Measurements from ENCODE around the gene EMC10.

The EMC10 gene

DNA sequence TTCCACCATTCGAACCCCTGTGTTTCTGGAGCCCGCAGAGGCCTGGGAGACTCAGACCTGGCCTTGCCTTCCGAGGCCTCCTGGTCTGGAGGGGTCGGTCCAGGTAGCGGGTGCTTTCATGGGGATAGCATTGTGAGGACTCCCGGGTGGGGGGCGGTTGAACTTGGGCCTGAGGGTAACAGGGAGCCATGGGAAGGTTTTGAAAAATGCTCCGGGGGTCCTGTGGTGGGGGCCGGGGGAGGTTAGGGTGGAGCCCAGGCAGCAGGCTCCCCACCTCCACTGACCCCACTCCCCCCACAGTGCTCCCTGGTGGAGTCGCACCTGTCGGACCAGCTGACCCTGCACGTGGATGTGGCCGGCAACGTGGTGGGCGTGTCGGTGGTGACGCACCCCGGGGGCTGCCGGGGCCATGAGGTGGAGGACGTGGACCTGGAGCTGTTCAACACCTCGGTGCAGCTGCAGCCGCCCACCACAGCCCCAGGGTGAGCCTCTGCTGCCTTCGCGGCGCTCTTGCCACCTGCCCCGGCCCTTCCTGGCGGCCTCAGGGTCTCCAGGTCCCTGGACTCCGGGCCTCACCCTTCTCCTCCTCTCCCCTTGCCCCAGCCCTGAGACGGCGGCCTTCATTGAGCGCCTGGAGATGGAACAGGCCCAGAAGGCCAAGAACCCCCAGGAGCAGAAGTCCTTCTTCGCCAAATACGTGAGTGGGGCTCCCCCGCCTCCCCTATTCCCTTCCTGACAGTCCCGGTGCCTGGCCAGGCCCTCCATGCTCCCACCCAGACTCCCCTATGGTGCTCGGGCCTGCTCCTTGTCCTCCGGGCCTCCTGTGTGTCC lies 4.2 kb downstream of the EMC10 start:
- no peak for DNase-seq

DNA sequence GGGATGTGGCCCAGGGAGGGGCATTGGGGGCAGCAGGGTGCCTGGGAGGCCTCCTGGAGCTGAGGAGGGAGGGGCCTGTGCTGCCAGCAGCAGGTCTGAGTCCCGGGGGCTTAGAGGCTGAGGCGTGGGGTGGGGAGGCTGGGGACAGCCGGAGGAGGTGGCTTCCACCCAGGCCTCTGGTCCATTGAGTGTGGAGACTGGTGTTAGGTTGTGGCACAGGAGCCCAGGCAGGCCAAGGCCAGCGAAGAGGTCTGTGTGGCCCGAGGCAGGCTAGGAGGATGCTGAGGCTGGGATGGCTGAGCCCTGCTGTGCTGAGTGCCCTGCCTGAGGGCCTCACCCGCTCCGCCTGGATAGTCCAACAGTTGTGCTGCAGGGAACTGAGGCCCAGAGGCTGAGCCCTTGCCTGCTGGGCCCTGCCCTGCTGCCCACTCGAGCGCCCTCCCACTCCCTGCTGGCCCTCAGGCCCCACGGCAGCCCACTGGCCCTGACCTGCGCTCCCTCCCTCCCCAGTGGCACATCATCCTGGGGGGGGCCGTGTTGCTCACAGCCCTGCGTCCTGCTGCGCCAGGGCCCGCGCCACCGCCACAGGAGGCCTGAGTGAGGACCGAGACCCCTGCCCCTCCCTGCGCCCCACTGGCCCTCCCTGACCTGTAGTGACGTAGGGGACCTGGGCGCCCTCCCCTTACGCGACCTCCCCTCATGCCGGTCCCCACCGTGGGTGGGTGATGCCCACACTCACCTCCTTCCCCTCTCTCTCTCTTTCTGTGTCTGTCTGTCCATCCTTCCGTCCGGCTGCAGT lies 5.2 kb downstream of the EMC10 start:
- DNase-seq, result no peak

DNA sequence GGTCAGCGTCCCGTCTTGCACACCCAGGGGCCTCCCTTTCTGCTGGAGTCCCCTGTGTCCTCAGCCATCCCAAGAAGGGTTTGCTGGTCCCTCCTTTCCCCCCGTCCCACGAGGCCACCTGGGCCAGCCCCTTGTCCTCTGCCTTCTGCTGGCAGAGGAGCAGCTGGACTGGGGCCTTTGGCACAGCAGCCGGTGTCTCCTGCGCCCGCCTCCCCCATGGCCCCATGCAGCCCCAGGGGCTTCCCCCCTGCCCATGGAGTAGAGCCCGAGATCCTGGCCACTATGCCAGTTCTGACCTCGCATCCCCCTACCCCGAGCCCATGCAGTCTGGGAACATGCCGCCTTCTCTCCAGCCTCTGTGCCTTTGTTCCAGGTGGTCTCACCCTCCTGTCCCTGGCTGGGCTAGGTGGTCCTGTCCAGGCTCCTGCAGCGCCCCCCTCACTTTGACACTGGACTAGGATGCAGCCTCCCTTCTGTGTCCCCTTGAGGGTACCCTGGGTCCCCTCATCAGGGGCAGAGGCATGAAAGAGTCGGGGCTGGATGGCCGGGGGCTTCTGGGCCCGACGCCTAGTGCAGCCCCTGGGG lies 6.1 kb downstream of the EMC10 start:
- DNase-seq, result no peak

DNA sequence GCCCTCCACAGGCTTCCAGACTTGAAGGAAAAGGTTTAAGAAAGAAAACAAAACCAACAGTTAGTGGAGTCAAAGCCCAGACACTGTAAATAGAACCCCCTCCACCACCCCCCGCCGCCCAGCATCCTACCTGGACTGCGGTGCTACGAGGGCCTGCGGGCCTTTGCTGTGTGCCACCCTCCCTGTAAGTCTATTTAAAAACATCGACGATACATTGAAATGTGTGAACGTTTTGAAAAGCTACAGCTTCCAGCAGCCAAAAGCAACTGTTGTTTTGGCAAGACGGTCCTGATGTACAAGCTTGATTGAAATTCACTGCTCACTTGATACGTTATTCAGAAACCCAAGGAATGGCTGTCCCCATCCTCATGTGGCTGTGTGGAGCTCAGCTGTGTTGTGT lies 6.6 kb downstream of the EMC10 start:
- no peak for DNase-seq

DNA sequence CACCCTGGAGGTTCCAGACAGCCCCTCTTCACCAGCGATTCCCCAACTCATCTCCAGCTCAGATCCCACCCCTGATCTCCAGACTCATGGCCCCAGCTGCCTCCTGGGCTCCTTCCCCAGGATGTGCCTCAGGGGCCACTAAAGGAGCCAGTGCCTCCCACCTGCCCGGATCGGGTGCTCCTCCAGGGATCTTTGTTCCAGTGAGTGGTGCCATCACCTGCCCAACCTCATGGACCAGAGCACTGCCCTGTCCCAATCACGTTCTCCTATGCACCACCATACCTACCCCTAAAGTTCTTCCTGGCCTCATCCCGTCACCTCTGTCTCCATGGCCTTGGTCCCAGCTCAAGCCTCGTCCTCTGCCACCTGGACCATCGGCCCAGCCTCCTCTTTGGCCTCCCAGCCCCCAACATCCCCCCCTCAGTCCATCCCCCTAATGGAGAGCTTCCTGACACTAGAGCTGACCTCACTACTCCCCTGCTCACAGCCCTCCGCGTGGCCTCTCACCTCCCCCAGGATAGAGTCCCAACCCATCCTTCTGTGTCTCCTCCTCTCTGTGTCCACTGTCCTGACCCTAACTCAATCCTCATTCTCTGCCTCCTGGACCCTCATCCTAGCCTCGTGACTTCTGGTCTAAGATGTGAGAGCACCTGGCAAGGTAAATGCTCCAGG lies 9.1 kb downstream of the EMC10 start:
- no peak for DNase-seq

DNA sequence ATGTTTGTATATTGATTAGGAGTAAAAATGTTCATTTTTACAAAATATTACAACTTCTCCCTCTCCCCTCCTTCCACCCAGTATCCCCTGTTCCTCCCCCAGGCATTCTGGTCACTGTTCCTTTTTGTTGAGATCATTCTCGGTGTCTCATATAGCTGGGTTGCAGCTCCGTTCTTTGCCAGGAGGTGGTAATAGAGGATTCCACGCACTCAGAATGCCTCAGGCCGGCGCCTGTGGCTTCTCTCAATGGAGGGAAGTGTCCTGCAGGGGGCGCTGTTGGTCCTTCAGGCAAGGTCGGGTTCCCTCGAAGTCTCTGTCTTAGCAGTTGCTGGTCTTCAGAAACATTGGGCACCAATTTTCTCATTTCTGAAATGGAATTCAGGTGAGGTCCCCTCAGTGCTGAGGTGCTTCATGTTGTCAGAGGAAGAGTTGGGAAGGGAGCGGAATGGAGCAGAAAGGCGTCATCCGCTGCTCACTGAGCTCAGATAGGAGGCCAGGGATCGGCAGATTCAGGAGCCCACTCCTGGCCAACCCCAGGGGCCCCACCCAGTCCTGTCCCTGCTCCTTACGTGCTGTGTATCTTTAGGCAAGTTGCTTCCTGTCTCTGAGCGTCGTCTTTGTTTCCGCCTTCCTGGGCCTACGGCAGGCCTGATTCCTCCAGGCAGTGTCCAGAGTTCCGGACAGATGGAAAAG lies 10.7 kb downstream of the EMC10 start:
- DNase-seq, result no peak

DNA sequence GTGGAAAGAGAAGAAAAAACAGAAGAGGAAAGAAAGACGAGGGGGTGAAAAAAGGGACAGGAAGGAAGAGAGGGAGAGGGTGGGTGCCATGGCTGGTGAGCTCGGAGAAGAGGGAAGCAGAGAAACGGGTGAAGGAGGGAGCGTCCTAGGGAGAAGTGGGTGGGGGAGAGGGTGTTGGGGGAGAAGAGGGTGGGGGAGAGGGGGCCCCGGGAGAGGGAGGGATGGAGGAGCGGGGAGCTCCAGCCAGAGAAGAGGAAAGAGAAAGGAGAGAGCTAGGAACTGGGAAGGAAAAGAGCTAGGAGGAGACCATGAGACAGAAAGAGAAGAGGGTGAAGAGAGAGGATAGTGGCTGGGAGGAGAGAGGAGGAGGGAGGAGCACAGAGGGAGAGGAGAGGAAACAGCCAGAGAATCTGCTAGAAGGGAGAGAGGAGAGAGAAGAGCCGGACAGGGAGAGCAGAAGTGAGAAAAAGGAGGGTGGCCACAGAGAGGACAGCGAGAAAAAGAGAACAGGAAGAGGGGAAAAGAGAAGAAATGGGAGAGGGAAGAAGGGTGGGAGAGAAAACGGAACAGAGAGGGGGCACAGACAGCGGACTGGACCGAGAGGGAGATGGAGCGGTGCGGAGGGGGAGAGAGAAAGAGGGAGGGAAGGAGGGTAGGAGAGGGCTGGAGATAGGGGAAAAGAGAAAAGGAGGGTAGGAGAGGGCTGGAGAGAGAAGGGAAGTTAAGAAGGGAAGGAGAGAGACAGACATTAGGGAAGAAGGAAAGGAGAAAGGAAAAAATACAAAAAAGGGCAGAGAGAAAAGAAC lies 12.3 kb downstream of the EMC10 start:
- DNase-seq, result no peak

DNA sequence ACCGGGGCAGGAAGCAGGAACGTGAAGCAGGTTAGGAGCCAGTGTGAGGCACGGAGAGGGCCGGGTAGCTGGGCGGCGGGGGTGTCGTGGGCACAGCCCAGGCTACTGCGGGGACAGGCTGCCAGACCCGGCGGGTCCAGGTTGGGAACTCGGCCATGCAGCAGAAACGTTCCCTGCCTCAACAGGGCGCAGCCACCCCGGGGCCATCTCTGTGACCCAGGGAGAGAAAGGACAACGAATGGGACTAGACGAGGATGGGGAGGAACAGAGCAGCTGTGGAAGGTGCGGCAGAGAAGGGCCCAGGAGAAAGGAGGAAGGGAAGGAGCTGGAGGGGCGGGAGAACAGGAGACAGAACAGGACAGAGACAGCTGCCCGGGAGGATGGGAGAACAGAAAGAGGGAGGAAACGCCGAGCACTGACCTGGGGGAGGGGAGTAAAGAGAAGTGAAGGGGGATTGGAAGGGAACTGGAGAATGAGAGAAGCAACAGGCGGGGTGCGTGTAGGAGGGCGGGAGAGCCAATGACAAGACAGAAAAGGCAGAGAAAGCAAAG lies 13.2 kb downstream of the EMC10 start:
- DNase-seq, result no peak

DNA sequence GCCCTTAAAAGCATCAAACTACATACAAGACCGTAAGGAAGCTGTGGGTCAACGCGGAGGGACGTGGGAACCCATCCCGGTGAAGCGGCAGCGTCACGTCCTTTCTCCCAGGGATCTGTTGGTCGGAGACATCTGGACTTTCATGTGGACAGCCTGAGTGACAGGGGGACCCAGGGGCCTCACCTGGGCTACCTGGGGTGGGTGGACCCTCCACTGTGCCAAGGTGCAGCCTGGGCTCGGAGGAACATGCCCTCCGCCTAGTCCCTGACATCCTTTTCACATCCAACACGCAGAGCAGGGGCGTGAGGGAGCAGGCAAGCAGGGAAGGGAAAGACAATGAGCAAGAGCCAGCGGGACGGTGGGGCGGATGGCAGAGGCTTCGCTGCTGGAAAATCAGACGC lies 14.1 kb downstream of the EMC10 start:
- DNase-seq, result no peak

DNA sequence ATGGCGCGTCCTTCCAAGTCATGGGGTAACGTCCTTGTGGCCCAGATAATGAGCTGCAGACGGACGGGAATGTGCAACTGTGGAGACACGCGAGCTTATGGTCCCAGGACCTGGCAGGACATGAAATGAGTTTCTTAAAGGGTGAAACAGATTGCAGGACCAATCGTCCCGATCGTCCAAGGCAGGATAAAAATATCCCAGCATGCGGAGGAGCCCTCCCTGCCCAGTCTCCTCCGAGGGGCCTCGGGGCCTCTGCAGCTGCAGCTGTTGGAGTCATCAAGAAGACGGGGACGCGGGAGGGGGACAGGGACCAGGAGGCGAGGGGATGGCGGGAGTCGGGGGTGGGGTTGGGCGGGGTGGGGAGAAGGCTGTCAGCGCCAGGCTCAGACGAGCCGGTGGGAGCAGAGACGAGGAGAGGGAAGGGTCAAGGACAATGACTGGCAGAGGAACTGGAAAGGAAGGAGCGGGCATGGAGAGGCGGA lies 14.7 kb downstream of the EMC10 start:
- no peak for DNase-seq

DNA sequence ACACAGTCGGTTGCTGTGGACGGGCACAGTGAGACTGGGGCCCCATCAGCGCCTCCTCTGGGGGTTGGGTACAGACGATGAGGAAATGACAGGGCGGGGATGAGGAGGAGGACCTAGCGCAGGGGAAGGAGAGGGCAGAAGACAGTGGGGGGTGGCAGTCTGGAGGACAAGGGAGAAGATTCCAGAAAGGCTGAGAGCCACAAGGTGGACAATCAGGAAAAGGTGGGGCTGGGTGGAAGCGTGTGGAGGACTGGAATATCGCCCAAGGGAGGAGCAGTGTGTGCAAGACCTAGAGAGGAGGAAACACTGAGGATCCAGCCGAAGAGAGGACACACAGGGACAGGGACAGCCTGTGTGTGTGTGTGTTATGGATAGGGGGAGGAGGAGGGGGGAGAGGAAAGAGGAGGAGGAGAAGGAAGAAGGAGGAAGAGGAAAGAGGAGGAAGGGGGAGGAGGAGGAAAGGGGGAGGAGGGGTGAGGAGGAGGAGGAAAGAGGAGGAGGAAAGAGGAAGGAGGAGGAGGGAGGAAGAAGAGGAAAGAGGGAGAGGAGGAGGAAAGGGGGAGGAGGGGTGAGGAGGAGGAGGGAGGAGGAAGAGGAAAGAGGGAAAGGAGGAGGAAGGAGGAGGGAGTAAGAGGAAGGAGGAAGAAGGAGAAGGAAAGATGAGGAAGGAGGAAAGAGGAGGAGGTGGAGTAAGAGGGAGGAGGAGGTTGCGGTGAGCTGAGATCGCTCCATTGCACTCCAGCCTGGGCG lies 16.2 kb downstream of the EMC10 start:
- no peak for DNase-seq

DNA sequence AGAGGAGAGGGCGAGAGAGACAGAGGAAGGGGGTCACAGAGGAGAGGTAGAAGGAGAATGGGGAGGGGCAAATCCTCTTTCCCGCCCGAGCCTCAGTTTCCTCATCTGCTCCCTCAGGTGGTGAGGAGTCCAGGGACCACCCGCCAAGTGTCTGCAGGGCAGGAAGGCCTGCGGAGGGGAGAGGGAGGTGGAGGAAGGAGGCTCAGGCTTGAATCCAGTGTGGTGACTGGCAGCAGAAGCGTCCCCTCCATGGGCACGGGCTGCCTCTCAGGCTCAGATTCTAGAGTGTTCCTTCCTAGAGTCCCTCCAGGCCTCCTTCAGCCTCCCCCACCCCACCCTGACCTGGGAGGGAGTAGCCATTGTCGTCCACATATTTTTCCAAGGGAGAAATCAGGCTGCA lies 16.9 kb downstream of the EMC10 start:
- no peak for DNase-seq

DNA sequence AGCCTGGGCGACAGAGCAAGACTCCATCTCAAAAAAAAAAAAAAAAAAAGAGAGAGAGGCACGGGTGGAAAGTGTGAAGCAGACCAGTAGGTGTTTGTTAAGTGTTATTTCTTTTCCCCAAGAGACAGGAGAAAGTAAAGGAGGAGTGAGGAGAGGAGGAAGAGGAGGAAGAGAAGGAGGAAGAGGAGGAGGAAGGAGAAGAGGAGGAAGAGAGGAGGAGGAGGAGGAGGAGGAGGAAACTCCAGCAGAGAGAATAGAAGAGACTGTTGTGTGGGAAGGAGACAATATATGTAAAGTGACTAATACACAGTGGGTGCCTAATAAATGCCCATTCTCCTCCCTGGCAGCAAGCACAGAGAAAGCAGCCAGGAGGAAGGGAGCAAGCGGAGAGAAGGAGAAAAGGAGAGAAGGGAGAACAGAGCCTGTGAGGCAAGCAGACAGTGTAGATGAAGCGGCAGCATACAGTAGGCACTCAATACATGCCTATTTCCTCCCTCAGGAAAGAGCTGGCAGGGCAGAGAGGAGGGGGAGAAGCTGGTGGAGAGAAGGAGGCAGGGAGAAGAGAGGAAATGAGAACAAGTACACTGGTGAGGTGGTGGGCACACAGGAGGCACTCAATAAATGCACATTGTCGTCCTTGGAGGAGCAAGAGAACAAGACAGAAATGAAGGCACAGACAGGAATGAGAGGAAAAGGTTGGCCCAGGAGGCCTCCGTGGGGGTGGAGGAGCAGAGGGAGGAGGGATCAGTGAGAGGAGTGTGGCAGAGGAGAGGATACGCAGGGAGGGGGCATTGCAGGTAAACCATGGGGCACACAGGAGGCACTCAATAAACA lies 18.1 kb downstream of the EMC10 start:
- DNase-seq, result no peak

DNA sequence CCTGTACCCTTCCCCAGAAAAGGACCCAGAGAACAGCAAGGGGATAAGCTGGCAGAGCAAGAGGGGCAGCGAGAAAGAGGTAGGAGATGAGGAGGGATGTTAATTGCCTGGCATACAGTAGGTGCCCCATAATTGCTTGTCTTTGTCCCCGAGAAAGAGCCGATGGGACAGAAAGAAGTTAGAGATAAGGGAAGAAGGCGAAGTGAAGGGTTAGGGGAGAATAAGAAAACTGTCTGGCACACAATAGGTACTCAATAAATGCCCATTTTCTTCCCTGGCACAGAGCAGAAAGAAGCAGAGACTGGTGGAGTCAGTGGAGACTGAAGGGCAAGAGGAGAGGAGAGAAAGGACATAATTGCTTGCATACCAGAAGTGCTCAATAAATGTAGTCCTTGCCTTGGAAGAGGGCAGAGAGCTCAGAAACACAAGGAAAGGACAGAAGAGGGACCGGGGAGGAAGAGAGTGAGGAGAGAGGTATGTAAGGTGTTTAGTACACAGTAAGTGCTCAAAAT lies 18.8 kb downstream of the EMC10 start:
- DNase-seq, result no peak

DNA sequence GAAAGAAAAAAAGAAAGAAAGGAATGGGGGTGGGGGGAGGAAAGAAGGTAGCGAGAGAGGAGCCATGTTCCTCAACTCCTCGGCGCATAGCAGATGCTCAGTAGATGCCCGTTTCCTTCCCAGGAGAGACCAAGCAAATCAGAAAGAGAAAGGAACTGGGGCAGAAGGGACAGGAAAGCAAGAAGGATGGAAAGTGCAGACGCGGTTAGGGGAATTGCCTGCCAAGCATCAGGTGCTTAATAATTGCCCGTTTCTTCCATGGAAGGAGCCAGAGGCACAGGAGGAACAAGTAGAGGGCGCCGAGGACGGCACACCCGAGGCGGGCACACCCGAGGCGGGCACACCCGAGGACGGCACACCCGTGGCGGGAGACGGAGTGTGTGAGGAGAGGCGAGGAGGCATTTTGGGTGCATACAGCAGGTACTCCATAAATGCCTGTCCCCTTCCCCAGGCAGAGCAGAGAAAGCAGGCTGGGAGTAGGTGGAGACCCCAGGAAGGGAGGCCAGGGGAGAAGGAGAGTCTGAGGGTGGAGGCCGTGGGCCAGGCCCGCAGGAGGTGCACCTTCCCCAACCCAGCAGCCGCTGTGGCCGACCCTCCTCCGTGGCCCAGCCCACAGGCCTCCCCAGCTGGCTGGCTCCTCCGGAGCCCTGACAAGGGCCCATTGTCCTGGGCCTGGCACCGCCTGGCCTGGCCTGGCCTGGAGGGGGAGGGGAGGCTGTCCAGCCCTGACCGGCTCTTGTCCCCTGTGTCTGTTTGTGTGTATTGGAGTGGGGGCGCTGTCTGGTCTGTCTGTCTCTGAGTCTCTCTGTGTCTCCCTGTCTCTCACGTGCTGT lies 20.1 kb downstream of the EMC10 start:
- no peak for DNase-seq

DNA sequence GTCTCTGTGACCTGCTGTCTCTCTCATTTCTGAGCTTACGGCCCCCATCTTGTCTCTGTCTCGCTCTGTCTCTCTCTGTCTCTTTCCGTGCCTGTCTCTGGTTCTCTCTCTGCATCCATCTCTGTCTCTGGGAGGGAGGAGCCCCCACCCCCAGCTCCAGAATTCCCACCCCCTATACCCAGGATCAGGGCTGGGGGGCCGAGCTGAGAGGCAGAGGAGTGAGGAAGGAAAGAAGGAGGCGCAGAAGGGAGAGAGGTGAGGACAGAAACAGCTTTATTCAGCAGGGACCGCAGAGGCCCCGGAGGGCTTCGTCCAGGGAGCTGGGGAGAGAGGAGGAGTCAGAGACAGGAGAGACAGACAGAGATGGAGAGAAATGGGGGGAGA lies 20.7 kb downstream of the EMC10 start:
- DNase-seq, result no peak

DNA sequence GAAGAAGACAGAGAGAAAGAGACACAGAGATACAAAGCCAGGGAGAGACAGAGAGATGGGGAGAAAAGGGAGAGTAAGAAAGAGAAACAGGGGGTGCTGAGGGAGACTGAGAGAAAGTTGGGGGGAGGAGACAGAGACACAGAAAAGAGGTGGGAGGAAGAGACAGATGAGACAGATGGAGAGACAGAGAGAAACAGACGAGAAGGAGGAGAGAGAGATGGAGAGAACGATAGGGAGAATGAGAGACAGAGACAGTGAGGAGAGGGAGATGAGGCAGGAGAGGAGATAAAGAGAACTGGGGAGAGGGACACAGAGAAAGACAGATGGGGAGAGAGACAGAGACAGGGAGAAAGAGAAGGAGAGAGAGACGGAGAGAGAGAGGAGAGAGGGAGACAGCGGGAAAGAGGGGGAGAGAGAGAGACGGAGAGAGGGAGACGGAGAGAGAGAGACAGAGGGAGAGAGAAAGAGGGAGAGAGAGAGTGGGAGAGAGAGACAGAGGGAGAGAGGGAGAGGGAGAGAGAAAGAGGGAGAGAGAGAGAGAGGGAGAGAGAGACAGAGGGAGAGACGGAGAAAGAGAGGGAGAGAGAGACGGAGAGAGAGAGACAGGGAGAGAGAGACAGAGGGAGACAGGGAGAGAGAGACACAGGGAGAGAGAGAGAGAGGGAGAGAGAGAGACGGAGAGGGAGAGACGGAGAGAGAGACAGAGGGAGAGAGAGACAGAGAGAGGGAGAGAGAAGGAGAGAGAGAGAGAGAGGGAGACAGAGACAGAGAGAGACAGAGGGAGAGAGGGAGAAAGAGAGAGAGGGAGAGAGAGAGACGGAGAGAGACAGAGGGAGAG lies 22.1 kb downstream of the EMC10 start:
- DNase-seq, result no peak

Data from NCI-H146 (cell line).